GM18907 (cell line): ENCODE measurements around the gene SOHLH2.

ENCODE experiments used
- ATAC-seq: cut with Tn5 transposase; IDR thresholded peaks from one replicate; pipeline ENCODE4 v1.9.1; 2021; ENCODE audit warnings: mild to moderate bottlenecking, moderate library complexity; ENCODE audit not compliant: unreplicated experiment

SOHLH2 gene

GRCh38 chr13:36188441-36188840, 25.9 kb downstream of the SOHLH2 start:
- ATAC-seq, result no peak

GRCh38 chr13:36183901-36184300, 30.5 kb downstream of the SOHLH2 start:
- no peak for ATAC-seq

GRCh38 chr13:36175621-36176020, 38.7 kb downstream of the SOHLH2 start:
- no peak for ATAC-seq

GRCh38 chr13:36174923-36175322, 39.4 kb downstream of the SOHLH2 start:
- ATAC-seq, result no peak

GRCh38 chr13:36173571-36174322, 40.6 kb downstream of the SOHLH2 start:
- no peak for ATAC-seq

- no peak for ATAC-seq
Observed at GRCh38 chr13:36166046-36166445, 48.3 kb downstream of the SOHLH2 start.

- no peak for ATAC-seq
Observed at GRCh38 chr13:36163809-36164308, 50.5 kb downstream of the SOHLH2 start.

- no peak for ATAC-seq
Observed at GRCh38 chr13:36163286-36163685, 51.1 kb downstream of the SOHLH2 start.

- ATAC-seq, result no peak
Observed at GRCh38 chr13:36160297-36160696, 54.1 kb downstream of the SOHLH2 start.

GRCh38 chr13:36158611-36159010, 55.7 kb downstream of the SOHLH2 start:
- ATAC-seq, result no peak

GRCh38 chr13:36157480-36157879, 56.9 kb downstream of the SOHLH2 start:
- no peak for ATAC-seq

GRCh38 chr13:36154567-36155291, 59.6 kb downstream of the SOHLH2 start:
- ATAC-seq, result no peak

GRCh38 chr13:36151591-36151990, 62.8 kb downstream of the SOHLH2 start:
- ATAC-seq, result no peak

- no peak for ATAC-seq
Observed at GRCh38 chr13:36148446-36148845, 65.9 kb downstream of the SOHLH2 start.

- ATAC-seq, result no peak
Observed at GRCh38 chr13:36147330-36147729, 67.0 kb downstream of the SOHLH2 start.

- no peak for ATAC-seq
Observed at GRCh38 chr13:36146511-36147269, 67.7 kb downstream of the SOHLH2 start.

GRCh38 chr13:36143738-36144137, 70.6 kb downstream of the SOHLH2 start:
- no peak for ATAC-seq

GRCh38 chr13:36142735-36143134, 71.6 kb downstream of the SOHLH2 start:
- no peak for ATAC-seq

- ATAC-seq, result no peak
Observed at GRCh38 chr13:36135876-36136275, 78.5 kb downstream of the SOHLH2 start.

- no peak for ATAC-seq
Observed at GRCh38 chr13:36134632-36135031, 79.7 kb downstream of the SOHLH2 start.

- ATAC-seq, result no peak
Observed at GRCh38 chr13:36133950-36134626, 80.3 kb downstream of the SOHLH2 start.
